Osteocyte (in vitro differentiated cells): Measurements from ENCODE around the gene TMC5. TPM values are rescaled to one million over a fixed set of nuclear protein-coding genes. Genes with fewer than 3 reads are reported as not detected.

Source experiments
- DNase-seq: peaks from one replicate; pipeline ENCODE4 v3.0.0; 2021; ENCODE audit warnings: mixed read lengths; ENCODE audit not compliant: unreplicated experiment; ENCODE audit errors: extremely low spot score
- H3K27ac Mint-ChIP-seq: one replicate; pipeline ENCODE4 v1.8.0; 2021; ENCODE audit warnings: mild to moderate bottlenecking, mixed read lengths; ENCODE audit not compliant: unreplicated experiment
- H3K27me3 Mint-ChIP-seq: one replicate; pipeline ENCODE4 v1.8.0; 2021; ENCODE audit warnings: mixed read lengths; ENCODE audit not compliant: unreplicated experiment
- H3K36me3 Mint-ChIP-seq: one replicate; pipeline ENCODE4 v1.8.0; 2021; ENCODE audit warnings: mixed read lengths; ENCODE audit not compliant: unreplicated experiment
- H3K4me1 Mint-ChIP-seq: one replicate; pipeline ENCODE4 v1.8.0; 2021; ENCODE audit warnings: mixed read lengths; ENCODE audit not compliant: unreplicated experiment
- H3K4me3 Mint-ChIP-seq: one replicate; pipeline ENCODE4 v1.8.0; 2021; ENCODE audit warnings: mild to moderate bottlenecking, moderate library complexity, mixed read lengths; ENCODE audit not compliant: unreplicated experiment
- H3K9me3 Mint-ChIP-seq: one replicate; pipeline ENCODE4 v1.8.0; 2021; ENCODE audit warnings: mixed read lengths; ENCODE audit not compliant: unreplicated experiment
- CTCF ChIP-seq: fragments of 200-600 bp; sonication (generic); IDR thresholded peaks from 2 replicates; pipeline ENCODE4 v1.5.0; 2021; ENCODE audit warnings: antibody characterized with exemption, mild to moderate bottlenecking, moderate library complexity
- total RNA-seq: library from RNA; stranded (reverse); gene quantifications from 2 replicates; pipeline ENCODE4 v1.2.1, GENCODE V29; 2021

TMC5 gene
- total RNA-seq, 1 donor from 2014 or later: not detected

DNA sequence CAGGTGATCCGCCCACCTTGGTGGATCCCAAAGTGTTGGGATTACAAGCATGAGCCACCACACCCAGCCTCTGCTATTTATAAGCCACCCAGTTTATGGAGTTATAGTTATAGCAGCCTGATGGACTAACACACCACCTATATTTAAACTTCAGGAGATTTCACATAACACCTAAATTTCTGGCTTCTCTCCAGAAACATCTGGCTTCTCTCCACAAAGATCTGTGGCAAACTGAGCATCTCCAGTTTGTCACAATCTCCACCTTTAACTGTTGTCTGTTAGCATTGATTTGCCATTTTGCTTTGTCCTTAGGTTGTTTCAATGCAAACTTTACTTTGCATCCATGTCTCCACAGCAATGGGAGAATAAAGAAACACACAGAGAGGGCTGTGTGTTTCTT lies 64.6 kb downstream of the TMC5 start:
- H3K4me3 Mint-ChIP-seq: no peak overlapping the region
- no peak for TF ChIP-seq CTCF
- no peak for DNase-seq
- no peaks in the 10 kb centered on the region for H3K4me1 Mint-ChIP-seq
- no peaks in the 10 kb centered on the region for H3K36me3 Mint-ChIP-seq
- H3K27ac Mint-ChIP-seq: no peak overlapping the region
- peaks cover 2% of the 10 kb centered on the region for H3K27me3 Mint-ChIP-seq
- no peaks in the 10 kb centered on the region for H3K9me3 Mint-ChIP-seq

DNA sequence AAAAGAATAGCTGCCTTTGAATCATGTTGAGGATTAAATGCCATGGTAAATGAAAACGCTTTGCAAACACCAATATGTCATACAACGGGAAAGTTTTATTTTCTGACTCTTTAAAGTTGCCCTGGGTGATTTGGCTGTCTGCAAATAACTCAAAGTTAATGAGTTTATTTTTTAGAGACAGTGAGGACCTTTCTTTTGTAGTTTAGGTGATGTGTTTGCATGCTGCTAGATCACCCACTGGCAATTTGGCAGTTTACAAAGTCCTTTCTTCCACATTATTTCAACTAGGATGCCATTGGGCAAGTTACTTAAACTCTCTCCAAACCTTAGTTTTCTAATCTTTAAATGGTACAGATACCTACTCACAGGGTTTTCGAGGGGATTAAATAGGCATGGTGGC lies 66.4 kb downstream of the TMC5 start:
- H3K9me3 Mint-ChIP-seq: no peaks in the 10 kb centered on the region
- no peak for TF ChIP-seq CTCF
- H3K4me1 Mint-ChIP-seq: no peaks in the 10 kb centered on the region
- no peaks in the 10 kb centered on the region for H3K36me3 Mint-ChIP-seq
- no peak overlapping the region for H3K27ac Mint-ChIP-seq
- H3K4me3 Mint-ChIP-seq: no peak overlapping the region
- DNase-seq: no peak
- peaks cover 2% of the 10 kb centered on the region for H3K27me3 Mint-ChIP-seq

DNA sequence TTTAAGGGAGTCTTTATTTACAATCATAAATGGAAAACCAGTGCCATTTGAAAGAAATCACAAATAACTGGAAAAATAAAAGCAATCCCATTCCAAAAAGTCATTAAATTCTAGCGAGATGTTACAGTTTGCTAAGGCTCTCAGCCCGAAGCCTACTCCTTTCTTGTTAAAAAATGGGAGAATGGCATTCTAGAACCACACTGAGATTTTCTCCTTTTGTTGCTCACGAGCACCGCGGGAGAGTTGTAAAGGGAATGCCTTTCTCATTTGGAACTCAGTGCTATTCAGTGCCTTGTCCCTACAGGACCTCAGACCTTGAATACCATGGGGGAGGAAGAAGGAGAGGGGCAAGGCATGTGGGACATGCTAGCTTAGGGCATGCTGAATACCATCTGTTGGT lies 67.9 kb downstream of the TMC5 start:
- H3K36me3 Mint-ChIP-seq: no peaks in the 10 kb centered on the region
- no peak for DNase-seq
- H3K9me3 Mint-ChIP-seq: no peaks in the 10 kb centered on the region
- no peak for TF ChIP-seq CTCF
- peaks cover 4% of the 10 kb centered on the region for H3K27me3 Mint-ChIP-seq
- H3K4me3 Mint-ChIP-seq: no peak overlapping the region
- no peaks in the 10 kb centered on the region for H3K4me1 Mint-ChIP-seq
- no peak overlapping the region for H3K27ac Mint-ChIP-seq

GRCh38 chr16:19486051-19486450 lies 68.4 kb downstream of the TMC5 start:
- H3K36me3 Mint-ChIP-seq: no peaks in the 10 kb centered on the region
- no peak for TF ChIP-seq CTCF
- H3K4me1 Mint-ChIP-seq: no peaks in the 10 kb centered on the region
- no peak for DNase-seq
- H3K4me3 Mint-ChIP-seq: no peak overlapping the region
- peaks cover 4% of the 10 kb centered on the region for H3K27me3 Mint-ChIP-seq
- no peak overlapping the region for H3K27ac Mint-ChIP-seq
- no peaks in the 10 kb centered on the region for H3K9me3 Mint-ChIP-seq

- no peak overlapping the region for H3K27ac Mint-ChIP-seq
- H3K27me3 Mint-ChIP-seq: peaks cover 4% of the 10 kb centered on the region
- H3K4me1 Mint-ChIP-seq: no peaks in the 10 kb centered on the region
- no peak for TF ChIP-seq CTCF
- H3K4me3 Mint-ChIP-seq: no peak overlapping the region
- no peaks in the 10 kb centered on the region for H3K36me3 Mint-ChIP-seq
- no peaks in the 10 kb centered on the region for H3K9me3 Mint-ChIP-seq
- no peak for DNase-seq
Observed at GRCh38 chr16:19486750-19487325, 69.2 kb downstream of the TMC5 start.
